NB4 (cell line): ENCODE measurements around the gene HDGFL2.

Experiments
- DNase-seq: peaks from one replicate; pipeline ENCODE4 v3.0.0; 2010; ENCODE audit warnings: low read depth
- H3K4me3 ChIP-seq: one replicate; pipeline ENCODE4 v1.5.1; 2011; ENCODE audit warnings: mild to moderate bottlenecking, low read depth, low read length, moderate library complexity
- MYC ChIP-seq: IDR thresholded peaks from 2 replicates; pipeline ENCODE4 v1.6.1; 2011; ENCODE audit warnings: low read depth, low read length
- POLR2A ChIP-seq: IDR thresholded peaks from 2 replicates; pipeline ENCODE4 v1.6.1; 2011; ENCODE audit warnings: mild to moderate bottlenecking; ENCODE audit not compliant: insufficient read length; ENCODE audit errors: extremely low read depth
- TF ChIP-seq, protein P1 (sequence below): IDR thresholded peaks from 2 replicates; pipeline ENCODE4 v1.6.1; 2011; ENCODE audit warnings: low read depth, low read length
- TF ChIP-seq, protein P2 (sequence below): IDR thresholded peaks from one replicate; pipeline ENCODE4 v1.5.1; 2012; ENCODE audit warnings: low read depth, low read length

HDGFL2 gene

GRCh38 chr19:4483385-4483784 lies 11.3 kb downstream of the HDGFL2 start:
- no peak overlapping the region for H3K4me3 ChIP-seq
- TF ChIP-seq, protein P1, sequence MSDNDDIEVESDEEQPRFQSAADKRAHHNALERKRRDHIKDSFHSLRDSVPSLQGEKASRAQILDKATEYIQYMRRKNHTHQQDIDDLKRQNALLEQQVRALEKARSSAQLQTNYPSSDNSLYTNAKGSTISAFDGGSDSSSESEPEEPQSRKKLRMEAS, result no peak
- no peak for TF ChIP-seq POLR2A
- TF ChIP-seq, protein P2, sequence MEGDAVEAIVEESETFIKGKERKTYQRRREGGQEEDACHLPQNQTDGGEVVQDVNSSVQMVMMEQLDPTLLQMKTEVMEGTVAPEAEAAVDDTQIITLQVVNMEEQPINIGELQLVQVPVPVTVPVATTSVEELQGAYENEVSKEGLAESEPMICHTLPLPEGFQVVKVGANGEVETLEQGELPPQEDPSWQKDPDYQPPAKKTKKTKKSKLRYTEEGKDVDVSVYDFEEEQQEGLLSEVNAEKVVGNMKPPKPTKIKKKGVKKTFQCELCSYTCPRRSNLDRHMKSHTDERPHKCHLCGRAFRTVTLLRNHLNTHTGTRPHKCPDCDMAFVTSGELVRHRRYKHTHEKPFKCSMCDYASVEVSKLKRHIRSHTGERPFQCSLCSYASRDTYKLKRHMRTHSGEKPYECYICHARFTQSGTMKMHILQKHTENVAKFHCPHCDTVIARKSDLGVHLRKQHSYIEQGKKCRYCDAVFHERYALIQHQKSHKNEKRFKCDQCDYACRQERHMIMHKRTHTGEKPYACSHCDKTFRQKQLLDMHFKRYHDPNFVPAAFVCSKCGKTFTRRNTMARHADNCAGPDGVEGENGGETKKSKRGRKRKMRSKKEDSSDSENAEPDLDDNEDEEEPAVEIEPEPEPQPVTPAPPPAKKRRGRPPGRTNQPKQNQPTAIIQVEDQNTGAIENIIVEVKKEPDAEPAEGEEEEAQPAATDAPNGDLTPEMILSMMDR, result no peak
- TF ChIP-seq MYC, result no peak
- no peak for DNase-seq

DNA sequence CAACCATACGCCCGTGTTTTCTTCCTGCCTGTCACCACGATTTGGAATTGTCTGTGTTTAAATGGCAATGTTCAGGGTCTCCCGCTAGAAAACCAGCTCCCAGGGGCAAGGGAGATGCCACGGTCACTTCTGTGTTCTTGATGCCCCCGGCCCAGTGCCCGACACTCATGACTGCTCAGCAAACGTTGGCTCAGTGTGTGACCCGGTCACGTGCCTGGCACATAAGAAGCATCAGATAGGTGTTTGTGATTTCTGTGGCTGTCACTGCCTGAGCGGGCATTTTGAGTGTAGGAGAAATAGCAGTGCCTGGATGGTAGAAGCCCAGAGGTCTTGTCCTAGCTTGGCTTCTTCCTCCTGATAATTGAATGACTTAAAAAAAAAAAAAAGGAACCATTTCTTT lies 15.5 kb downstream of the HDGFL2 start:
- TF ChIP-seq, protein P2, result no peak
- TF ChIP-seq POLR2A (no peak), MYC (no peak)
- TF ChIP-seq, protein P1, result no peak
- no peak for DNase-seq
- no peak overlapping the region for H3K4me3 ChIP-seq

DNA sequence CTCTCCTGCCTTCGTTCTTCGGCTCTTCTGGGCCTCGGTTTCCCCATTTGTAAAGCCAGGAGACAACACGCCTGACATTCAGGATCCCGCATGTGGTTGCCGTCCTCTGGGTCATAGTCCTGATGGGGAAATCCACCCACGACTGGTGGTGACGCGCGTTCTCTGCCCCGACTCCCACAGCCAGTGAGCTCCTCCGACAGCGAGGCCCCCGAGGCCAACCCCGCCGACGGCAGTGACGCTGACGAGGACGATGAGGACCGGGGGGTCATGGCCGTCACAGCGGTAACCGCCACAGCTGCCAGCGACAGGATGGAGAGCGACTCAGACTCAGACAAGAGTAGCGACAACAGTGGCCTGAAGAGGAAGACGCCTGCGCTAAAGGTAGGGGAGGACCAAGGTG lies 16.4 kb downstream of the HDGFL2 start:
- no peak overlapping the region for H3K4me3 ChIP-seq
- TF ChIP-seq, protein P2, result no peak
- TF ChIP-seq POLR2A (no peak), MYC (no peak)
- TF ChIP-seq, protein P1, result no peak
- no peak for DNase-seq

- no peak for DNase-seq
- TF ChIP-seq POLR2A (no peak), MYC (no peak)
- TF ChIP-seq, protein P2, result no peak
- TF ChIP-seq, protein P1, result no peak
- H3K4me3 ChIP-seq, result no peak overlapping the region
These were observed 19.3 kb downstream of the HDGFL2 start for GRCh38 chr19:4491446-4491845.

DNA sequence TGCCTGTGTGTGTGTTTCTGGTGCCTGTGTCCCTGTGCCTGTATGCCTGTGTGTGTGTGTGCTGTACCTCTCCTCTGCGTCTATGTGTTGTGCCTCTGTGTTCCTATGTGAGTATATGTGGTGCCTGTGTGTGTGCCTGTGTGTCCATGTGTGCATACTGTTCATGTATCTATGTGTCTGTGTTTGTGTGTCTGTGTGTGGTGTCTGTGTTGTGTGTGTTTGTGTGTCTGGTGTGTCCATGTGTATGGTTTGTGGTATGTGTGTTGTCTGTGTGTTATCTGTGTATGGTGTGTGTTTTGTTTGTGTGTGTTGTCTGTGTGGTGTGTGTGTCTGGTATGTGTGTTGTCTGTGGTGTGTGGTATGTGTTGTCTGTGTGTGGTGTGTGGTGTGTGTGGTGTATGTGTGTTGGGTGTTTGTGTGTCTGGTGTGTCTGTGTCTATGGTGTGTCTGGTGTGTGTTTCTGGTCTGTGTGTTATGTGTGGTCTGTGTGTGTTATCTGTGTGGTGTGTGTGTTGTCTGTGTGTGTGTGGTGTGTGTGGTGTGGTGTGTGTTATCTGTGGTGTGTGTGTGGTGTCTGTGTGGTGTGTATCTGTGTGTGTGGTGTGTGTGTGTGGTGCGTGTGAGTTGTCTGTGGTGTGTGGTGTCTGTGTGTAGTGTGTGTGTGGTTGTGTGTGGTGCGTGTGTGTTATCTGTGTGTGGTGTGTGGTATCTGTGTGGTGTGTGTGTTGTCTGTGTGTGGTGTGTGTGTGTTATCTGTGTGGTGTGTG lies 20.4 kb downstream of the HDGFL2 start:
- no peak overlapping the region for H3K4me3 ChIP-seq
- TF ChIP-seq, protein P2, result no peak
- TF ChIP-seq POLR2A (no peak), MYC (no peak)
- TF ChIP-seq, protein P1, result no peak
- no peak for DNase-seq
